ENCODE data around the gene FCGR1A.
"Not testable (repeated sequence)": the region's sequence is repeated elsewhere in the genome, so short reads cannot be mapped to it uniquely, and the experiment has no call there.

FCGR1A gene

GRCh38 chr1:149782600-149782999, at the start of gene FCGR1A:
Gene FCGR1A (plus strand): TSS chr1:149782694. CDS start chr1:149782744, 50 bp downstream.
- not testable (repeated sequence) for H3K4me3 ChIP-seq (ENCODE audit: low read depth, low read length)

DNA sequence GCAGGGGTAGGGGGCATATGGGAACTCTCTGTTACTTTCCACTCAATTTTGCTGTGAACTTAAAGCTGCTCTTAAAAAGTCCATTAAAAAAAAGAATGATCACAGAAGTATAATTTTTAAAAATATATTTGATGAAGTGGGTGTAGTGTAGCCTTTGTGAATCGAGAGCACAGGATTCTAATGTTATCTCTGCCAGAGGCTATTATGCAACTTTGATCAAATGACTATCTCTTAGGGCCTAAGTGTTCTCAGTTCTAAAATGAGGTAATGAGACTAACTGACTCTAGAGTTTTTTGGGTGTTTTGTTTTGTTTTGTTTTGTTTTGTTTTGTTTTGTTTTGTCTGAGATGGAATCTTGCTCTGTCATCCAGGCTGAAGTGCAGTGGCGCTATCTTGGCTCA, 49.7 kb upstream of the FCGR1A start:
- not testable (repeated sequence) for H3K4me3 ChIP-seq (ENCODE audit: low read depth, low read length)

DNA sequence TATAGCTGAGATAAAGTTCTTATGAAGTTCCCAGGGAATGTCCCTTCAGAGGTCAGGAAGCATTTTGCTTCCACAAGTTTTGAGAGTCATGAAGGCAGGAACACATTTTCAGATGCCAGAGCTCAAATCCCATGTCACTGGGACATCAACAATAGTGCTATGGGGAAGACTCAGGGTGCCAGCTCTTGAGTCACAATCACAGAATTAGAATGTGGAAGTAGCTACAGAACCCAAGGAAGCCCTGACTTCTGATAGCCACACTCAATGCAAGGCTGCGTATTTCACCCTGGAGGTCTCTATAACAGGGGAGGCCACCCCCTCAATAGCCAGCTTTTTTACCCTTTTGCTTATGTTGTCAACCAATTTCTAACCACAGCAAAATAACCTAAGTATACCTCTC, 47.8 kb upstream of the FCGR1A start:
- H3K4me3 ChIP-seq (ENCODE audit: low read depth, low read length): not testable (repeated sequence)

DNA sequence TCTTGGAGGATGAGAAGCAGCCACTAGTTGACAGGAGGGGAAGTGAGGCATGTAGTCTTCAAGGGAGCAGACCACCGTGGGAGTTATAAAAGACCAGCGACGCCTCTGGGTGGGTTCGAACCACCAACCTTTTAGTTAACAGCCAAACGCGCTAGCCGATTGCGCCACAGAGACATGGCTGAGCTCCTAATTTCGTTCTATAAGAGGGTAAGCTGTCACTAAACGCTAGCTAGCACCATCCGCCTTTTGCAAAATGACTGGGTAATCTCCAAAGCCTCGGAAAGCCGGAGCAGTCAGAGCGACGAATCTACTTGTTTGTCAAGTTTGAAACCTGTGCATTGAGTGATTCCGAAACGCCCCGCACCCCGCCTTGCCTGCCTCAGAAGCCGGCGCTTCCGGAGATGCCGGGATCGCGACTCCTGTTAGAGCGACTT, 42.3 kb upstream of the FCGR1A start:
- not testable (repeated sequence) for H3K4me3 ChIP-seq (ENCODE audit: low read depth, low read length)

DNA sequence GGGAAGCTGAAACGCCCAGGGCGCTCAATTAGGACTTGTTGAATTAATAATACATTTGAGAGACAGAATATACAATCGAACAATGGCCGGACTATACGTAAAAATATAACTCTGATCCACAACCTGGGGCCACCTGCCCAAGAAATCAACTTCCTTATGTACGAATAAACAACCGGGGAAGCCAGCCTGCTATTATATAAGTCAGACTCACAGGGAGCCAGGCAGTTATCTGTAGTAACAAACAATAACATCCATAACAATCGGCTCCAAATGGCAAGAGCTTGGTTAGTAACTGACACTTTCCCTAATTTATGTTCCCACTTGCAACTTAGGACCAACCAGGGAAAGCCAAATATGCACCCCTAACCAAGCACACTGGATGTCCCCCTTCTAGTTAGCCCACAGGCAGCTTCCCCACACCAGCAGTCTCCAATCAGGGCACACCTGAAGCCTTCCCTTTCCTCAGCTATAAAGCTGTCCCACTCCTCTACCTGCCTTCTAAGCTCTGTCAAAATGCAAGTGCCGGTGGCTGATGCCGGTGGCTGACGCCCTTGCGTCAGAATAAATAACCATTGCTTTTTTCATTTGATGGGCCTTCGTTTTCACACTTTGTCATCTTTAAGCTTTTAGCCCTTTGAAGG, 41.8 kb upstream of the FCGR1A start:
- not testable (repeated sequence) for H3K4me3 ChIP-seq (ENCODE audit: low read depth, low read length)

DNA sequence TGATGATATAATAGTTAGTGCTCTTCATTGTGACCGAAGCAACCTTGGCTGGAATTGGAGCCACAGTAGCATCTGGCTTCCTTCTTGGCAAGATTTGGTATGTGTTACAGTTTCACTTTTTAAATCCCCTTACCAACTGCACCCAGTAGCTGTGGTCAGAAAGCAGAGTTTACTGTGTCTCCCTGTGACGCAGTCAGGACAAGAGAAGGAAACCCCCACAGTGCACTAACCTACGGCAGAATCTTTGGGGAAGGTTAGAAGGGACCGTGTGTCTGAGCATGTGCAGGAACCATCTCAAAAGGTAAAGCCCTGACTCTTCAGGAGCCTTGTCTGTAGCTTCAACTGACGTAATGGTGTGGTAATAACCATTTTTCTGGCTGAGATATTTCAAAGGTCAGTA, 40.6 kb upstream of the FCGR1A start:
- H3K4me3 ChIP-seq (ENCODE audit: low read depth, low read length): not testable (repeated sequence)

GRCh38 chr1:149746463-149747356, 35.8 kb upstream of the FCGR1A start:
- not testable (repeated sequence) for H3K4me3 ChIP-seq (ENCODE audit: low read depth, low read length)

- H3K4me3 ChIP-seq (ENCODE audit: low read depth, low read length): not testable (repeated sequence)
These were observed 34.9 kb upstream of the FCGR1A start for GRCh38 chr1:149747359-149748143.

- not testable (repeated sequence) for H3K4me3 ChIP-seq (ENCODE audit: low read depth, low read length)
These were observed 34.4 kb upstream of the FCGR1A start for GRCh38 chr1:149748144-149748500.

- H3K4me3 ChIP-seq (ENCODE audit: low read depth, low read length): not testable (repeated sequence)
These were observed 31.9 kb upstream of the FCGR1A start for GRCh38 chr1:149750562-149750961.

DNA sequence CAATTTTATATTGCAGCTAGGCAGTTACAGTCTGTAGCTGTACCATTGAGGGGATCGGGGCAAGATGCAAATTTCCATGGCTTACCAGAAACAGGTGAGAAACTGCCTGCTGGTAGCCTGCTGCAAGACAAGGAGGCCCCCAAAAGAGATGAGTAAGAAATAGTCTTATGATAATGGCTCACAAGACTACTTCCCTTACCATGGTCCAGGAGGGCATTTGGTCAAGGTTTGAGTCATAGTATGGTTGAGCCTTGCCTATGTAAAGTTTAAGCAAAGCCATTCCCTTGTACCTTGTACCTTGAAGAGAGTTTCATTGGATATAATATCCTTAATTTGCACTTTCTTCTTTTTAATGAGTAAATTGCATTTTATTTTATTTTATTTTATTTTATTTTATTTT, 30.3 kb upstream of the FCGR1A start:
- not testable (repeated sequence) for H3K4me3 ChIP-seq (ENCODE audit: low read depth, low read length)

GRCh38 chr1:149753466-149753865, 29.0 kb upstream of the FCGR1A start:
- not testable (repeated sequence) for H3K4me3 ChIP-seq (ENCODE audit: low read depth, low read length)

- H3K4me3 ChIP-seq (ENCODE audit: low read depth, low read length): not testable (repeated sequence)
These were observed 27.2 kb upstream of the FCGR1A start for GRCh38 chr1:149755294-149755693.

DNA sequence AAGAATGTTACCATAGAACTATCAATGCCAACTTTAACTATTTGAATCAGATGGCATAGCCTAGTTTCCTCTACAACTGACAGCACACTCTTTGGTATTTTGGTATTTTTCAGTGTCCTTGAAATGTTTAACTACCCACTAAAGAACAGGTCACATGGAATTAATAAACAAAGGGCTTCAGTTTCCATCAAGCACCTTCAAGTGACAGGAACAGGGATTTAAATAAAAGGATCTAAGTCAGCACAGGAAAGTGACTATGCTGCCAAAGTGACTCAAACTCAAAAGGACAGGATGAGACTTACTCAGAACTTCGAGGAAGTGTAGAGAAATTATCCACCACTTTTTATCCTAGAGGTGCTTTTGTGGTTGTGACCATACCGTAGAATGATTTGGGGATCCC, 20.2 kb upstream of the FCGR1A start:
- H3K4me3 ChIP-seq (ENCODE audit: low read depth, low read length): not testable (repeated sequence)

DNA sequence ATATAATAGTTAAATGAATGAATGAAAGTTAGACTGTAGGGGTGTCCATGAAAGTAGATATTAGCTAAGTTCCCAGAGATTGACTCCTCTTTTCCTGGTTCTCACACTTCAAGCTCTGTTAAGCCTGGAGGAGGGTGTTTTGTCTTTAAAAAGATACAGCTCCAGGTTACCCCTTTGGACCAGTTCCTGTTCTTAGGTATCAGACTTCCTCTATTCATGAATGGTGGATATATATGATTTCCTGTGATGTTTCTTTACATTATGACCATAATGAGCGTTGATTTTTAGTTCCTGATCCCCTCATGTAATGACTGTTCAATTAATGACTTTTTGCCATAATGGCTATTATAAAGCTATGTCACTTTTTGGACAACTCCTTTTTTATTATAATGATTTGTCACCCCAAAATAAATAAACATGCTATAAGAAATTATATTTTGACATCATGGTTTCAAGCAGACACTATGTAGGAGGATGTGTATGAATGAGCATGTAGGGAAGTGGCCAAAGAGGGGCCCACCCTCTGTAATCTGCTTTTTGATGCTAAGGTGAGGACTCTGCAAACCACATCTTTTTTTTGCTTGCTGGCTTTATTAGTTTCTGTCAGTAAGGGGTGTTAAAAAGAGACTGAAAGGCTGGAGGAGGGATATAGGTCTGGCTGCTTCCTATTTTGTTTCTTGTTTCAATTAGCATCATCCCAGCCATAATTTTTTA, 18.2 kb upstream of the FCGR1A start:
- not testable (repeated sequence) for H3K4me3 ChIP-seq (ENCODE audit: low read depth, low read length)

DNA sequence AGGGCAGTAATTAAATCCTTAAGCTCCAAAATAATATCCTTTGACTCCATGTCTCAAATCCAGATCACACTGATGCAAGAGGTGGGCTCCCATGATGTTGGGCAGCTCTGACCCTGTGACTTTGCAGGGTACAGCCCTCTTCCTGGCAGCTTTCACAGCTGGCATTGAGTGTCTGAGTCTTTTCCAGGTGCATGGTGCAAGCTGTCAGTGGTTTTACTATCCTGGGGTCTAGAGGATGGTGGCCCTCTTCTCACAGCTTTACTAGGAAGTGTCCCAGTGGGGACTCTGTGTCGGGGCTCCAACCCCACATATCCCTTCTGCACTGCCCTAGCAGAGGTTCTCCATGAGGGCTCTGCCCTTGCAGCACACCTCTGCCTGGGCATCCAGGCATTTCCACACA, 16.3 kb upstream of the FCGR1A start:
- H3K4me3 ChIP-seq (ENCODE audit: low read depth, low read length): not testable (repeated sequence)

GRCh38 chr1:149769216-149769615, 13.3 kb upstream of the FCGR1A start:
- not testable (repeated sequence) for H3K4me3 ChIP-seq (ENCODE audit: low read depth, low read length)

GRCh38 chr1:149770661-149771060, 11.8 kb upstream of the FCGR1A start:
- H3K4me3 ChIP-seq (ENCODE audit: low read depth, low read length): not testable (repeated sequence)

DNA sequence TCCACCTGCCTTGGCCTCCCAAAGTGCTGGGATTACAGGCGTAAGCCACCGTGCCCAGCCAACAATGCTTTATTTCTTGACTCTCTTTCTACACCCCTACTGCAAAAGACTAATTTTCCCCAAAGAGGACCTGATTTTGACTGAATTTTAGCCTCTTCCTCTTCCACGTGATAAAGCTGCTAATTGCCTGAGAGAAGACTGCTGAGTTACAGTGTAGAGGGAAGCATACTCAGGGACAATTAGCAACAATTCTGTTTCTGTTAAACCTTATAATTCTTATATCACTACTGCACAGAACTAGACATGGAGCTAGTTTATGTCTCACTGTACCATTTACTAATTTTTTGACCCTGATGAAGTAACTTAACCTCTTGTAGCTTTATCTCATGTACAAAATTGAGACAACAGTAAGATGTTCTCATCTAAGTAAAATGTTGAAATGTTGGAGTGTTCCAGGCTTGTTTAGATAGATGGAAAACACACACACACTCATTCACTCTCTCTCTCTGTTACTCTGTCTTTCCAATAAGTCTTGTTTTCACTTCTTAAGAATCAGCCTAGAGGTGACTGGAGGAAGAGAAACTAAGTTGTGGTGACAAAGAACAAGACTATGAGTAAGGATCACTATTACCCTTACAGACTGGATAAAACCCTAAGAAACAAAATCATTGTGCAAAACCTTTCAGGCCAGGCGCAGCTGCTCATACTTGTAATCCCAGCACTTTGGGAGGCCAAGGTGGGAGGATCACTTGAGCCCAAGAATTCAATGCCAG, 10.7 kb upstream of the FCGR1A start:
- not testable (repeated sequence) for H3K4me3 ChIP-seq (ENCODE audit: low read depth, low read length)

Data from WI38 (cell line).